PC-9 (cell line): Measurements from ENCODE around the gene TAF6. TPM values are rescaled to one million over a fixed set of nuclear protein-coding genes. Genes with fewer than 3 reads are reported as not detected.

Source experiments
- BruUV-seq: library from RNA; stranded (reverse); fragments of 400-500 nt; replicated peaks from 2 replicates; lab custom pipeline; 2021; lab: Mats Ljungman, UMichigan
- CTCF ChIA-PET: fragments of 300-600 bp; sonication (Branson Sonifier 250); formaldehyde crosslinking; loops from one replicate; lab custom pipeline; 2022; ENCODE audit warnings: antibody characterized with exemption; lab: Charles Lee
- POLR2A ChIA-PET: fragments of 300-600 bp; sonication (Branson Sonifier 250); formaldehyde crosslinking; loops from one replicate; lab custom pipeline; 2022; ENCODE audit warnings: antibody characterized with exemption; ENCODE audit not compliant: unreplicated experiment; lab: Charles Lee
- DNase-seq, 2 experiments: peaks; one replicate each; pipeline versions ENCODE4 v3.0.0 to v3.0.0-alpha.2; 2015 to 2022; ENCODE audit warnings: mixed read lengths in 1 of 2
- H2AFZ ChIP-seq: fragments of 200-600 bp; sonication (generic); 2 replicates; pipeline ENCODE4 v1.8.1; 2017; ENCODE audit warnings: antibody characterized with exemption
- H3F3A ChIP-seq: fragments of 200-600 bp; sonication (generic); 2 replicates; pipeline ENCODE4 v1.8.1; 2017; ENCODE audit warnings: antibody characterized with exemption, mild to moderate bottlenecking, low read depth; ENCODE audit not compliant: insufficient read depth
- H3K27ac ChIP-seq: fragments of 200-600 bp; sonication (generic); 2 replicates; pipeline ENCODE4 v1.6.1; 2016; ENCODE audit warnings: mixed run types
- H3K27me3 ChIP-seq: fragments of 200-600 bp; sonication (generic); 2 replicates; pipeline ENCODE4 v1.6.1; 2016; ENCODE audit warnings: low read depth, mixed run types; ENCODE audit not compliant: insufficient read depth
- H3K36me3 ChIP-seq: fragments of 200-600 bp; sonication (generic); 2 replicates; pipeline ENCODE4 v1.6.1; 2016; ENCODE audit warnings: low read depth, mixed run types
- H3K4me1 ChIP-seq: fragments of 200-600 bp; sonication (generic); replicated peaks from 2 replicates; pipeline ENCODE4 v1.6.1; 2016; ENCODE audit warnings: mixed run types; ENCODE audit not compliant: insufficient read depth
- H3K4me2 ChIP-seq: fragments of 200-600 bp; sonication (generic); 2 replicates; pipeline ENCODE4 v1.6.1; 2017; ENCODE audit warnings: mixed run types
- H3K4me3 ChIP-seq: fragments of 200-600 bp; sonication (generic); 2 replicates; pipeline ENCODE4 v1.6.1; 2016; ENCODE audit warnings: mixed run types
- H3K79me2 ChIP-seq: fragments of 200-600 bp; sonication (generic); 2 replicates; pipeline ENCODE4 v1.6.1; 2017; ENCODE audit warnings: low read depth, mixed run types
- H3K9me2 ChIP-seq: fragments of 200-600 bp; sonication (generic); 2 replicates; pipeline ENCODE4 v1.8.1; 2017; ENCODE audit warnings: mild to moderate bottlenecking; ENCODE audit not compliant: insufficient read depth
- H3K9me3 ChIP-seq: fragments of 200-600 bp; sonication (generic); 2 replicates; pipeline ENCODE4 v1.8.1; 2016; ENCODE audit warnings: low read depth; ENCODE audit not compliant: insufficient read depth
- H4K20me1 ChIP-seq: fragments of 200-600 bp; sonication (generic); 2 replicates; pipeline ENCODE4 v1.8.1; 2017; ENCODE audit not compliant: insufficient read depth
- CTCF ChIP-seq: fragments of 200-600 bp; sonication (generic); conservative IDR thresholded peaks from 2 replicates; pipeline ENCODE4 v1.6.1; 2017; ENCODE audit warnings: mixed run types, antibody characterized with exemption, mild to moderate bottlenecking, moderate library complexity
- EZH2 ChIP-seq: fragments of 200-600 bp; sonication (generic); IDR thresholded peaks from 2 replicates; pipeline ENCODE4 v1.8.0; 2017; ENCODE audit warnings: antibody characterized with exemption, low read depth
- intact Hi-C: fragments of 100-400 bp; cut with micrococcal nuclease; formaldehyde crosslinking; loops from one replicate; pipeline ENCODE4 v1.10.0; 2022; ENCODE audit not compliant: unreplicated experiment
- total RNA-seq: library from RNA; stranded (reverse); gene quantifications from 2 replicates; pipeline ENCODE4 v1.2.3, GENCODE V29; 2021

Gene TAF6
- total RNA-seq, 1 experiment from 2014 or later = 91.4 TPM

DNA sequence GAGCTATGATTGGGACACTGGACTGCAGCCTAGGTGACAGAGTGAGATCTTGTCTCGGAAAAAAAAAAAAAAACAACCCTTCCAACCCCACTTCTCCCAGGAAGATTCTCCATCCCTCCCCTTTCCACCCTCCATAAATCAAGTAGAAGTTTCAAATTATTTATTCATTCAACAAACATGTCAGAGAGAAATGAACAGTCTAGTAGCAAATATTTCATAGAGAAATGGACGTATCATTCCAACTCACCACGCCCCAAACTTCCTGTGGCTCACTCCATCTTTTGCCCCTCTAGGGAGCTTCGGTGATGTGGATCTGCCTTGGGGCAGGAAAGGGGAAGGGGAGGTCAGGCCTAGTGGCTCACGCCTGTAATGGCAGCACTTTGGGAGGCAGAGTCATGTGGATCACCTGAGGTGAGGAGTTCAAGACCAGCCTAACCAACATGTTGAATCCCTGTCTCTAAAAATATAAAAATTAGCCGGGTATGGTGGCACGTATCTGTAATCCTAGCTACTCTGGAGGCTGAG lies 40.0 kb upstream of the TAF6 start:
- H4K20me1 ChIP-seq = peaks cover 18% of the 10 kb centered on the region
- no peak for TF ChIP-seq CTCF
- TF ChIP-seq EZH2 = no peak
- no peaks in the 10 kb centered on the region for H3K9me2 ChIP-seq
- H3F3A ChIP-seq = peaks cover 60% of the 10 kb centered on the region
- peaks cover 42% of the 10 kb centered on the region for H3K4me1 ChIP-seq
- H2AFZ ChIP-seq = peak overlapping the region; percentile 80
- DNase-seq = no peak
- peak overlapping the region; percentile 55; the same call in 1 of the 2 replicates for H3K27ac ChIP-seq
- H3K36me3 ChIP-seq = peaks cover 4% of the 10 kb centered on the region; the same call in 1 of the 2 replicates
- ChIA-PET CTCF (no interaction called here), POLR2A (interaction anchor here (0.7 kb wide), 1 partner anchor 70 kb away, joined by 4 read pairs; no protein-coding TSS in a partner anchor)
- peaks cover 22% of the 10 kb centered on the region for H3K79me2 ChIP-seq
- no peaks in the 10 kb centered on the region for H3K27me3 ChIP-seq
- peak overlapping the region; percentile 86 for H3K4me3 ChIP-seq
- intact Hi-C loops = no loop called here
- BruUV-seq = TSS peak; percentile 52
- no peaks in the 10 kb centered on the region for H3K9me3 ChIP-seq
- H3K4me2 ChIP-seq = peak overlapping the region; percentile 82

DNA sequence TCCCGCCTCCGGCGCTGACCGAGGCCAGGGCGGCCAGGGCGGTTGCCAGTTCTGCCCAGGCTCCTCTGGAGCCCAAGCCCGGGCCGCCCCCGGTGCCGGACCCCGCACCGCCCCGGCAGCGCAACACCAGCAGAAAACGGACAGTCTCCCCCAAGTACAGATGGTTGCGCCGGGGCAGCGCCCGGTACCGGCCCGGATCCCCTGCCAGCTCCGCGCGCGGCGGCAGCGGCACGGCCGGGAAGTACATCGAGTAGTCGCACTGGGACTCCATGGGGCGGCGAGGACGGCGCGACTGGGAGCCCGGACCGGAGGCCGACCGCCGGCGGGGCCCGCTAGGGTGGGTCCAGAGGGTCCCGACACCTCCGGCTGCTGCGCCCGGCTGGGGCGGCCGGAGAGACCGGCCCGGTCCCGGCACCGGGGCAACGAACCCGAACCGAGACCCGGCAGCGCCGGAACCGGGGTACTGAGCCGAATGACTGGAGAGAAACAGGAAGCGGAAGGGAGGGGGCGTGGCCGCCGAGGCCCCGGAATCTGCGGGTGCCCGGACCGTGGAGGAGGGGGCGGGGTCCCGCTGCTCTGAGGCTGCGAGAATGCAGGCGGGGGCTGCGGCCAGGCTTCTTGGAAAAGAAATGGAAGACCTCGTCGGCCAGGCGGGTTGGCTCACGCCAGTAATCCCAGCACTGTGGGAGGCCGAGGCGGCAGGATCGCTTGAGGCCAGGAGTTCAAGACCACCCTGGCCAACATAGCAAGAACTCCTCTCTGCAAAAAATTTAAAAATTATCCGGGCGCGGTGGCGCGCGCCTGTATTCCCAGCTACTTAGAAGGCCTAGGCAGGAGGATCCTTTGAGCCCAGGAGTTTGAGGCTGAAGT lies 39.3 kb upstream of the TAF6 start, which contains the start of gene TRAPPC14:
Gene TRAPPC14 (minus strand): TSS at position 495 of the 870 bp plus-strand sequence. CDS start 224 bp downstream, at position 271.
- no peaks in the 10 kb centered on the region for H3K27me3 ChIP-seq
- H3K79me2 ChIP-seq = peaks cover 22% of the 10 kb centered on the region
- peak within 1 kb of the TSS; percentile 80 for H2AFZ ChIP-seq
- no TSS peak for BruUV-seq
- POLR2A ChIA-PET = interaction anchor here (1.1 kb wide), 1 partner anchor 32 kb away, joined by 3 read pairs; the partner anchor contains the start of gene MBLAC1
- H3K9me3 ChIP-seq = no peaks in the 10 kb centered on the region
- peak within 1 kb of the TSS; percentile 55 for H3K27ac ChIP-seq
- H3K9me2 ChIP-seq = no peaks in the 10 kb centered on the region
- peaks cover 24% of the 10 kb centered on the region for H4K20me1 ChIP-seq
- DNase-seq = peak; percentile 61 to 93
- TF ChIP-seq CTCF (no peak), EZH2 (no peak)
- H3K4me1 ChIP-seq = peaks cover 44% of the 10 kb centered on the region
- peak within 1 kb of the TSS; percentile 82 for H3K4me2 ChIP-seq
- H3F3A ChIP-seq = peaks cover 65% of the 10 kb centered on the region
- CTCF ChIA-PET = no interaction called here
- intact Hi-C loops = no loop called here
- H3K4me3 ChIP-seq = peak within 1 kb of the TSS; percentile 86
- H3K36me3 ChIP-seq = peaks cover 4% of the 10 kb centered on the region; the same call in 1 of the 2 replicates
